ENCODE measurements around the gene GSG1.

DNA sequence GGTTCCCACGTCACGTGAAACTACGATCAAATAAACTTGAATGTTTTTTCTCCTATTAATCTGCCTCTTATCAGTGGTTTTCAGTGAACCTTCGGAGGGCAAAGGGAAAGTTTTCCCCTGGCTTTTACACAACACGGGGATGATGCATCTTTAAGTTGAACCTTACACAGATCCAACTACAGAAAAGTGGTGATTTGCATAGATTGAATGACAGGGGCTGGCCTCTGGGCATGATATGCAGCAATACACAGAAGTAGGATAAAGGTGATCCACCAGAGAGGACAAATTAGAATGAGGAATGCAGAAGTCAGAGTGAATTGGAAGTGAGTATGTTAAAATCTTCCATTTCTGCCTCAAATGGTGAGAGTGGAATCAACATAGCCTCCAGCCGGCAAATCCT is 11.6 kb downstream of the GSG1 start:
- TF ChIP-seq, protein P1, sequence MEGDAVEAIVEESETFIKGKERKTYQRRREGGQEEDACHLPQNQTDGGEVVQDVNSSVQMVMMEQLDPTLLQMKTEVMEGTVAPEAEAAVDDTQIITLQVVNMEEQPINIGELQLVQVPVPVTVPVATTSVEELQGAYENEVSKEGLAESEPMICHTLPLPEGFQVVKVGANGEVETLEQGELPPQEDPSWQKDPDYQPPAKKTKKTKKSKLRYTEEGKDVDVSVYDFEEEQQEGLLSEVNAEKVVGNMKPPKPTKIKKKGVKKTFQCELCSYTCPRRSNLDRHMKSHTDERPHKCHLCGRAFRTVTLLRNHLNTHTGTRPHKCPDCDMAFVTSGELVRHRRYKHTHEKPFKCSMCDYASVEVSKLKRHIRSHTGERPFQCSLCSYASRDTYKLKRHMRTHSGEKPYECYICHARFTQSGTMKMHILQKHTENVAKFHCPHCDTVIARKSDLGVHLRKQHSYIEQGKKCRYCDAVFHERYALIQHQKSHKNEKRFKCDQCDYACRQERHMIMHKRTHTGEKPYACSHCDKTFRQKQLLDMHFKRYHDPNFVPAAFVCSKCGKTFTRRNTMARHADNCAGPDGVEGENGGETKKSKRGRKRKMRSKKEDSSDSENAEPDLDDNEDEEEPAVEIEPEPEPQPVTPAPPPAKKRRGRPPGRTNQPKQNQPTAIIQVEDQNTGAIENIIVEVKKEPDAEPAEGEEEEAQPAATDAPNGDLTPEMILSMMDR (IDR thresholded peaks at IDR 0.05; ENCODE audit: borderline replicate concordance, extremely low read depth, low read length, poor library complexity, severe bottlenecking) = no peak
- TF ChIP-seq EZH2 (IDR thresholded peaks at IDR 0.05; ENCODE audit: borderline replicate concordance, low read depth, low read length, severe bottlenecking) = no peak
